ENCODE results near the gene PHF1.
"Not testable (repeated sequence)": the region's sequence is repeated elsewhere in the genome, so short reads cannot be mapped to it uniquely, and the experiment has no call there.

The PHF1 gene

DNA sequence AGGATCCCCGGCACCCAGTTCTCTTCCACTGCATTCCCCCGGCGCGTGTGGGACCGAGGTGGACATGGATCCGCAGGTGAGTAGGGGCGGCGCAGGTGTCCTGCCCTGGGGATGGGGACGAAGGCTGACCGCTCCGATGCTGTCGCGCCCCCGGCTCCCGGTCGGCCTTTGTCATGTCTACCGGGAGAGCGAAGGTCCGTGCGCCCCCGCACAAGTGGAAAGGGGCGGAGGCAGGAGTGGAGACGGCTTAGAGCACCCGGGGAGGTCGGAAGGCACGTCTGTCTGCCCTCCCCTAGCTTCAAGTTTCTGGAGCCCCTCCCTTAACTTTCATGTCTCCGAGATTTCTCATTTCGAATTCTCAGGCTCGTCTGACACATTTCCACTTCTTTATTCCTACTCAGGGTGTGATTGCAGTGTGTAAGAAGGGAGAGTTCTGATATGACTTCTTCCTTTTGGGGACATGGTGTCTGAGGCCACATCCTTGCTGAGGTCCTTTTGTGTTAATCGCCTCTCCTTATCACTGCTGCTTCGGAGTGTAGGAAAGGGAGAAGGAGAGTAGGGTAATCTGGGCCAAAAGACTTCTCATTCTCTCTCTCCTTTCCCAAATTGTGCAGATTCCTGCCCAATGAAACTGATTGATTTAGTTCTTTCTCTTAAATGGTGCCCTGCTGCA, 18.8 kb upstream of the PHF1 start:
- peak; percentile 24 to 25 for DNase-seq

DNA sequence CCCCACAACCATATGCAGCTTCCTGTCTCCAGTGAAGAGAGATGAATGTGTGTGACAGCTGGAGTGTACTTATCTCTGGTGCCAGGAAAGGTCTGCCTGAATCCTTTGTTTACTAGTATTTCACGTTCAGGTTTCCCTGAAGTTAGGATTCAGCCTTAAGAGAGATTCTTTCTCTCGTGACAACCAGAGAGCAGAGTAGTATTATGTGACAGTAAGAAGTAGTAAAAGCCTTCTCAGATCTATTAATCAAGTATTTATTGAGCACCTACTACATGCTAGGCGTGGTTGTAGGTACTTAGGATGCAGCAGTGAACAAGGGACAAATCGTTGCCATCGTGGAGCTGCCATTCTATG, 18.2 kb upstream of the PHF1 start:
- no peak for DNase-seq

DNA sequence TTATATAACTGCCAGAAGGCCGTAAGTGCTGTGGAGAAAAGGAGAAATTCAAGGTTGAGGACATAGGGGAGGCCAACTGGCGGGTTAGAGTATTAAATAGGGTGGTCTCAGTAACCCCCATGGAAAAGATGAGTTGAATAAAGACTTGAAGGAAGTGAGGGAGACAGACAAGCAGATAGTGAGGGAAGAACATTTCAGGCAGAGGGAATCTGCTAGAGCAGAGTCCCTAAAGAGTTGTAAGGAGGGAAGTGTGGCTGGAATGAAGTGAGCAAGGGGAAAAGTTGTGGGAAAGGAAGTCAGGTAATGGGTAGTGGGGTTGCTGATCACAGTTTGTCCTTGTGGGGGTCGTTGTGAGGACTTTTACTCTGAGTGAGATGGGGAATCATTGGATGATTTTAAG, 17.8 kb upstream of the PHF1 start:
- DNase-seq: no peak

DNA sequence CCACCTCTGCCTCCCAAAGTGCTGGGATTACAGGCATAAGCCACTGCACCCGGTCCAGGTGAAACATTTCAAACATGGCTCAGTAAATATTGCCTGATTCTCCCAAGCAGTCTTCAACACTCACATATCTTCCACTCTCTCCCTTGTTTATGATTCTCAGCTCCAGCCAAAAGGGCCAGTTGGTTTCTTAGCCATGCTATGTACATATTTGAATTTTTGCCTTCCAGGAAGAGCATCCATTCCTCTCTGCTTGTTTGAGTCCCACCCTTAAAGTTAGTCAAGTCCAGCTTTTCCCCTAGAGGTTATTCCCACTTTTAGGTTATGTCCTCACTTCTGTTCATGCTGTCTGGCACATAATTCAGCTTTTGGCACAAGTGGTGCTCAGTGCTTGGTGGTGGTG, 13.3 kb upstream of the PHF1 start:
- no peak for DNase-seq

DNA sequence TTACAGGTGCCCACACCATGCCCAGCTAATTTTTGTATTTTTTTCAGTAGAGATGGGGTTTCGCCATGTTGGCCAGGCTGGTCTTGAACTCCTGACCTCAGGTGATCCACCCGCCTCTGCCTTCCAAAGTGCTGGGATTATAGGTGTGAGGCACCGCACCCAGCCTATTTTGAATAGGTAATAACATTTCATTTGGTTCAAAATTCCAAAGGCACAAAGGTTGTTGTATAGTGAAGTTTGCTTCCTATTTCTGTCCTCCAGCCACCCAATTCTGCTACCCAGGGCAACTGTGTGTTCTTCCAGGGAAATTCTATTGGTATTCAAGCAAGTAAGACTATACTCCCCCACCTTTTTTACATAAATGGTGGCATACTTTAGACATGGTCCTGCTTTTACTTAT, 12.2 kb upstream of the PHF1 start:
- DNase-seq: not testable (repeated sequence)

DNA sequence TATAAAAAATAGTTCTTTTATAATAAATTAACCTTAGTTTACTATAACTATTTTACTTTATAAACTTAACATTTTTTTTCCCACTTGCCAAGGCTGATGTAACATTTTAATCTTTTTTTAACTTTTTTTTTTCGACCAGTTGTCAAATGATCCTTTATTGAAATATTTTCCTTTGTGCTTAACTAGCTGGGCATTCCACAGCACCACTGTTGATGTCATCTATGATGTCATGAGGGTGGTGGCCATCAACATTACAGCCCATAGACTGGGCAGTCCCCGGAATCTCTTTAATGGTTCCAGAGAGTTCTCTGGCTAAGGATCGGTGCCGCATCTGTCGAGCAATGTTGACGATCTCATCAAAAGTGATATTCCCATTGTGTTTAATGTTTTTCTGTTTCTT, 10.9 kb upstream of the PHF1 start:
- not testable (repeated sequence) for DNase-seq

DNA sequence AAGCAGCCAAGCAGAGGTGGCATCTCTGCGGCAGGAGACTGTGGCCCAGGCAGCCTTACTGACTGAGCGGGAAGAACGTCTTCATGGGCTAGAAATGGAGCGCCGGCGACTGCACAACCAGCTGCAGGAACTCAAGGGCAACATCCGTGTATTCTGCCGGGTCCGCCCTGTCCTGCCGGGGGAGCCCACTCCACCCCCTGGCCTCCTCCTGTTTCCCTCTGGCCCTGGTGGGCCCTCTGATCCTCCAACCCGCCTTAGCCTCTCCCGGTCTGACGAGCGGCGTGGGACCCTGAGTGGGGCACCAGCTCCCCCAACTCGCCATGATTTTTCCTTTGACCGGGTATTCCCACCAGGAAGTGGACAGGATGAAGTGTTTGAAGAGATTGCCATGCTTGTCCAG, 5.9 kb upstream of the PHF1 start:
- DNase-seq: no peak

DNA sequence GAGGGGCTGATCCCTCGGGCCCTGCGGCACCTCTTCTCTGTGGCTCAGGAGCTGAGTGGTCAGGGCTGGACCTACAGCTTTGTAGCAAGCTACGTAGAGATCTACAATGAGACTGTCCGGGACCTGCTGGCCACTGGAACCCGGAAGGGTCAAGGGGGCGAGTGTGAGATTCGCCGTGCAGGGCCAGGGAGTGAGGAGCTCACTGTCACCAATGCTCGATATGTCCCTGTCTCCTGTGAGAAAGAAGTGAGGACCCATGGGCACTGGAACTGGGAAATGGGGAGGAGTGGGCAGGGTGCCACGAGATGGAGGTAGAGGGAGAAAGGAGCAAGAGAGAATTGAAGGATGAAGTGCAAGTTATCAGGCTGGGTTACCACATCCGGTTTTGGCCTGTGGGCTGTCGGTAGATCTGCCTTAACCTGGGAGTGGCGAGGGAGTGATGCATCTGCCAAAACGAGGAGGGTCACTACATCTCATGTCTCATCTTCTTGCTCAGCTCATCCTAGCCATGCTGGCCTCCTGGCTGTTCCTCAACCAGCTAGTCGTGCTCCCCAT, 5.4 kb upstream of the PHF1 start:
- no peak for DNase-seq

DNA sequence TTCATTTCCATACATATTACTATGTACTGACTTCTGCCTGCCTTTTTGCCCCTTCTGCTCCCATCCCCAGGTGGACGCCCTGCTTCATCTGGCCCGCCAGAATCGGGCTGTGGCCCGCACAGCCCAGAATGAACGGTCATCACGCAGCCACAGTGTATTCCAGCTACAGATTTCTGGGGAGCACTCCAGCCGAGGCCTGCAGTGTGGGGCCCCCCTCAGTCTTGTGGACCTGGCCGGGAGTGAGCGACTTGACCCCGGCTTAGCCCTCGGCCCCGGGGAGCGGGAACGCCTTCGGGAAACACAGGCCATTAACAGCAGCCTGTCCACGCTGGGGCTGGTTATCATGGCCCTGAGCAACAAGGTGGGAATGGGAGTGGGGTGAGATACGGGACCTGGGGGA, 4.7 kb upstream of the PHF1 start:
- no peak for DNase-seq

DNA sequence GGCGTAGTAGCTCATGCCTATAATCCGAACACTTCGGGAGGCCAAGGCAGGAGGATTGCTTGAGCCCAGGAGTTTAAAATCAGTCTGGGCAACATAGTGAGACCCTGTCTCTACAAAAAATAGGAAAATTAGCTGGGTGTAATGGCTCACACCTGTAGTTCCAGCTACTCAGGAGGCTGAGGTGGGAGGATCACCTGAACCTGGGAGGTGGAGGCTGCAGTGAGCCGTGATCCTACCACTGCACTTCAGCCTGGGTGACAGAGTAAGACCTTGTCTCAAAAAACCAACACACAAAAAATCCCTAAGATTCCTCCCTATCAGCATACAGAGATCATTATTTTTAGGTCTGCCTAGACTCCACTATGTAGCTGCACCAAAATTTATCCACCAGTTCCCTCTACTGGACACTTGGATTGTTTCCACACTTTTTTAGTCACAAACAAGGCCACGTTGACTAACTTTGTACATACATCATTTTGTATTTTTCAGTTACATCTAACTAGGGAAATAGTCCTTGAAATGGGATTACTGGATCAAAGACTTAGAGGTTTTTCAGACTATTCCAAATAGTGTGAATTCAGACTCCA, 3.6 kb upstream of the PHF1 start:
- DNase-seq: peak; percentile 40 to 54

DNA sequence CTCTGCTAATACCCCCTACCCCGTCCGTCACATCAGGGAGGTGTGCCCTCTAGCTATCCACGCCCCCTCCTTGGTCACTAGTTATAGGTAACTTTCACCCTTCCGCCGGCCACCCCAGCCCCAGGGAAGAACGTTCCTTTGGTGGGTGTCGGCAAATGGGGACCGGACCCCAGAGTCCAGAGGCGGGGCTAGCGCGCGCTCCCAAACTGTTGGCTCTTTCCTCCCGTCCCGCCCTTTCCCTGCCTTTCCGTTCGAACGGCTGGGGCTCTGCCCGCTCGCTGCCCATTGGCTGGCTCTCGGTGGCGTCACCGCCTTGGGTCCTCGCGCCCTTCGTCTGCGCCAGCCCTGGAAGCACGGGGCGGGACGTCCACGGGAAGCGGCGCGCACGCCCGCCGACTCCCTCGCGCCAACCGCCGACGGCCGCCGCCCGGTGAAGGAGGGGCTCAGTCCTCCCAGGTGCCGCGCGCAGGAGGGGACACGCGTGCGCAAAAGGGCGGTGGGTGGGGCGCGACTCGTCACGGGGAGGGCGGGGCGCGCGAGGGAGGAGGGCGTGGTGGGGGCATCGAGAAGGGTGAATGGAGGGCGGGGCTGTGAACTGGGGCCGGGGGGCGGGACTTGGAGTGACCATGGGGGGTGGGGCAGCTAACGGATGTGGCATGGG, 634 bp upstream of the PHF1 start:
- peak; percentile 97 to 98 for DNase-seq

DNA sequence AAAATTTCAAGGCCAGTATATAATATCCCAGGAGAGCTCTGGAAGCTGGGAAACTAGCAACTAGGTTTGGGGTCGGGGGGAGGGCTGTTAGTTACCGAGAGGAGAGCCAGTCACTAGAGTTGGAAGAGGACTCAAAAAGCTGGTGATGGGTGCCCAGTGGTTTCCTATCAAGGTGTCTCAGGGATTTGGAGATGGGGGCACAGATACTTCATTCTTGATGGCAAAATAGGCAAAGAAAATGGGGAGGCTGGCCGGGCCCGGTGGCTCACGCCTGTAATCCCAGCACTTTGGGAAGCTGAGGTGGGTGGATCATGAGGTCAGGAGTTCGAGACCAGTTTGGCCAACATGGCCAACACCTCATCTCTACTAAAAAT, 805 bp downstream of the PHF1 start:
- no peak for DNase-seq

DNA sequence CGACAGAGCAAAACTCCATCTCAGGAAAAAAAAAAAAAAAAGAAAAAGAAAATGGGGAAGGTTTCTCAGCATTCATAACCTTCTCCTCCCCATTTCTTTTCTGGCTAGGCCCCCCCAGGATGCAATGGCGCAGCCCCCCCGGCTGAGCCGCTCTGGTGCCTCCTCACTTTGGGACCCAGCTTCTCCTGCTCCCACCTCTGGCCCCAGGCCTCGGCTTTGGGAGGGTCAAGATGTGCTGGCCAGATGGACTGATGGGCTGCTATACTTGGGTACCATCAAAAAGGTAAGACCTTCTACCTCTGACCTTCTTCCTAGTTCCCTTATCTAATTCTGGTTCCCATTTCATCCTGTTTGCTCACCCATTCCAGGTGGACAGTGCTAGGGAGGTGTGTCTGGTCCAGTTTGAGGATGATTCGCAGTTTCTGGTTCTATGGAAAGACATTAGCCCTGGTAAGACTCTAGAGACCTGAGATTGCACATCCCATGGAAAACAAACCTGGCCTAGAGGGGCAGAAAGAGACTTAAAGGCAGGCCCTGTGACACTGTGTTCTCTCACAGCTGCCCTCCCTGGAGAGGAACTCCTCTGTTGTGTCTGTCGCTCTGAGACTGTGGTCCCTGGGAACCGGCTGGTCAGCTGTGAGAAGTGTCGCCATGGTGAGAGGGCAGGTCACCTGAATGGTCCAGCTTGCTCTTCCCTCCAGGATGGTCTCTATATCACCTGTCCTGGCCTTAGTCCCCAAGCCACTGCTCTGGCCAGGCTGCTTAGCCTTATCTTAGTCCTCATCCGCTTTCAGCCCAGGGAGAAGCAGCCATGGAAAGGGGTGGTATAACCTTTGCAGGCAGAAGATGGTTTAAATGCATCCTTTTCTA, 1.6 kb downstream of the PHF1 start:
- no peak for DNase-seq

DNA sequence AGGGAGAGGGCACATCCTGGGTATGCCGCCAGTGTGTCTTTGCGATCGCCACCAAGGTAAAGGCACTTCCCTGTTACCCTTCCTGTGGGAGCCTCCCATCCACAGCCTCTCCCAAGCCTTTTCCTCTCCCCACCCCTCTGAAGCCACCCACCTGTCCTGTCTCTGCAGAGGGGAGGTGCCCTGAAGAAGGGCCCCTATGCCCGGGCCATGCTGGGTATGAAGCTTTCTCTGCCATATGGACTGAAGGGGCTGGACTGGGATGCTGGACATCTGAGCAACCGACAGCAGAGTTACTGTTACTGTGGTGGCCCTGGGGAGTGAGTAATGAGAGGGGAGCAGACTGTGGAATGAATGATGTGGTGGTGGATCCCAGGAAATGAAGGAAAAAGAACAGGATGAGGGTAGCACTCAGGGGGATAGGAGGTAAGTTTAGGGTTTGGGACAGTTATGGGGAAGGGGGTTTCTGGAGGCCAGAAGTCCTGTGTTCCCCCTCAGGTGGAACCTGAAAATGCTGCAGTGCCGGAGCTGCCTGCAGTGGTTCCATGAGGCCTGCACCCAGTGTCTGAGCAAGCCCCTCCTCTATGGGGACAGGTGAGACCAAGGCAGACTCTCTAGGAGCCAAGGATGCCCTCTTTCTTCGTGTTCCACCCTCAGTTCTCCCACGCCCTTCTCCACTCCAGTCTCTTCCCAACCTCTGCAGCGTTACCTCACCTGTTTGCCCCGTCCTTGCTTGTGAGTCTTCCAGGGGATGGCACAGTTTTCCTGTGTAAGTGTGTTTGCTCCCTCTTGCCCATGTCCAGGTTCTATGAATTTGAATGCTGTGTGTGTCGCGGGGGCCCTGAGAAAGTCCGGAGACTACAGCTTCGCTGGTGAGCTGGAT, 2.7 kb downstream of the PHF1 start:
- no peak for DNase-seq

DNA sequence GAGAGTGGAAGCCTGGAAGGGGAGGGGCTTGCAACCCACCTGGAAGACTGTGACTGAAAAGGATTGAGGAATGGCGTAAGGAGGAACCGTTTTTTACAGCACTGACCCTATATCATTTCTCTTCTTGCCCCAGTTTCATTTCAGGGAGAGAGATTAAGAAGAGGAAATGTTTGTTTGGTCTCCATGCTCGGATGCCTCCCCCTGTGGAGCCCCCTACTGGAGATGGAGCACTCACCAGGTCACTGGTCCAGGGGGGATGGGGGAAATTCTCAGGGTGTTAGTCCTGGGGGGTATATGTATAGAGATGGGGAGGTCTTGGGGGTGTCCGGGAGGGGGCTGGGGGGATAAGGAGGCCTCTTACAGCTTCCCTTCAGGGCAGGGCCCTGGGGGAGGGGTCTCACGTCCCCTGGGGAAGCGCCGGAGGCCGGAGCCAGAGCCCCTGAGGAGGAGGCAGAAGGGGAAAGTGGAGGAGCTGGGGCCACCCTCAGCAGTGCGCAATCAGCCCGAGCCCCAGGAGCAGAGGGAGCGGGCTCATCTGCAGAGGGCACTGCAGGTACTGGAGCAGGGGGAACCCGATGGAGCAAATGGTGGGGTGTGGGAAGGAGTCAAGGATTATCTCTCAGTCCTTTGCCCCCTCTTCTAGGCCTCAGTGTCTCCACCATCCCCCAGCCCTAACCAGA, 3.9 kb downstream of the PHF1 start:
- no peak for DNase-seq

DNA sequence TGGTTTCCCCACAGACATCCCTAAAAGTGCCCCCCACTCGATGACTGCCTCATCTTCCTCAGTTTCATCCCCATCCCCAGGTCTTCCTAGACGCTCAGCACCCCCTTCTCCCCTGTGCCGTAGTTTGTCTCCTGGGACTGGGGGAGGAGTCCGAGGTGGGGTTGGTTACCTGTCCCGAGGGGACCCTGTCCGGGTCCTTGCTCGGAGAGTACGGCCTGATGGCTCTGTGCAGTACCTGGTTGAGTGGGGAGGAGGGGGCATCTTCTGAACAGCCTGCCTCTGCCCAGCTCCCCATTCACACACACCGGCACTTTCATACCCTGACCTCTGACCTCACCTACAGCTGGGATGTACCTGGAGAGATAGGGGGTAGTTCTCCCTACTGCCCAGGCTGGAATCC, 5.0 kb downstream of the PHF1 start:
- no peak for DNase-seq

DNA sequence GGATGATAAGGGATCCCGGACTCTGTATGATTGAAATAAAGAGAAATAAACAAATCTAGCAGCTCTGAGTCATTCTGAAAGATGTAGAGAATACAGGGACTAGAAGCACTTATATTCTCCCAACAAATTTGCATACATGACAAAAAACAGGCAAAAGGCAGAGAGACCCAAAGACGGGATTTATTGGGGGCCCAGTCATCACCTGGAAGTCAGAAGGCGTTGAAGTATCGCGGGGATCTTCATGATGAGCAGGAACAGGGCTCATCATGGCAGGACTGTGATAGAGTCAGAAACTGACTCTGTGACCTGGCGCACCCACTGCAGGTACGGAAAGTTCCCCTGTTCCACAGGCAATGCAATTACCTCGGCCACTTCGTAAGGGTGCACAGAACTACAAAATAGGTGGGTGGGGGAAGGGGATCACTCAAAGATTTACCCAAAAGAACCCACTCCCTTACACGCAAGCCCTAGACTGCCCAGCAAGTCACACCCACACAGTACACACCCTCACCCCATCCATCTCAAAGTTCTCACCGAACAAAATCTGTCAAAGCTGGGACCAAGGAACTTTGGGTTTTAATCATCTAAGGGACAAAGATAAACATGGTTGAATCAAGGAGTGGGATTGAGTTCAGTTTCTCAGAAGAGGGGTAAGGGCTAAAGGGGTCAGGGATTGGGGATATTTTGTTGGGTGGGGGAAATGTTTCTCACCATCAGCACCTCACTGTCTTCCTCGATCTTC, 5.7 kb downstream of the PHF1 start:
- no peak for DNase-seq

DNA sequence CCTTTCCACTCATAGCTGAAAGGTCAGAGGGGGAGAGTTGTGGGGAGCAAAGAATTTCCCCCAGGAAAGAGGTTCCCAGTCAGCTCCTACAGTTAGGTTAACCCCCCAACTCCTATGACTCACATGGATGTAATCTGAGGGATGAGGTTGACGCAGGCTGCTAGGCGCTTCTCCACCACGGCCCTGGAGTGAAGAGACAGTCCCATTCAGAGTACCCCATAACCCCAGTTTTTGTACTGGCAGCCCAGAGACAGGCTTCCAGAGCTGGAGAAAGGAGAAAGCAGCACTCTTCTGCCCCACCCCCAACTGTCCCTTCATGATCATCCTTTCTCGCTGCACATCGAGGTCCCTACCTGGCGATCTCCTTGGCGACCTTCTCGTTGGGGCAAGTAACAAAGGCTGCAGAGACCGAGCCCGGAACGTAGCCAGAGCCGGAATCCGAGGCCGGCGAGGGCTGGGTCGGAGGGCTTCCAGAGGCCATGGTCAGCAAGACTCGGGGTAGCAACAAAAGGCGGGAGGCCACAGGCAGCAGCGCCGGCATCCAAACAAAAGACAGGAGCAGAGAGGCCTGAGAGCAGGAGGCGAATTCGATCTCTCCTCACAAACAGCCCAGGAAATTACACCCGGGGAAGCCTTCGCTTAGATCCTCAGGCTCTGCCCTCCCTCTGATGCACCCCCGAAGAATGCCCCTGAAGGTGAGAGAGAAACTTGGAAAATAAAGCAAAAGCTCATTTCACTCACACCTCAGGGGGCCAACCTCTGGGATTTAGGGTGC, 6.5 kb downstream of the PHF1 start:
- no peak for DNase-seq

DNA sequence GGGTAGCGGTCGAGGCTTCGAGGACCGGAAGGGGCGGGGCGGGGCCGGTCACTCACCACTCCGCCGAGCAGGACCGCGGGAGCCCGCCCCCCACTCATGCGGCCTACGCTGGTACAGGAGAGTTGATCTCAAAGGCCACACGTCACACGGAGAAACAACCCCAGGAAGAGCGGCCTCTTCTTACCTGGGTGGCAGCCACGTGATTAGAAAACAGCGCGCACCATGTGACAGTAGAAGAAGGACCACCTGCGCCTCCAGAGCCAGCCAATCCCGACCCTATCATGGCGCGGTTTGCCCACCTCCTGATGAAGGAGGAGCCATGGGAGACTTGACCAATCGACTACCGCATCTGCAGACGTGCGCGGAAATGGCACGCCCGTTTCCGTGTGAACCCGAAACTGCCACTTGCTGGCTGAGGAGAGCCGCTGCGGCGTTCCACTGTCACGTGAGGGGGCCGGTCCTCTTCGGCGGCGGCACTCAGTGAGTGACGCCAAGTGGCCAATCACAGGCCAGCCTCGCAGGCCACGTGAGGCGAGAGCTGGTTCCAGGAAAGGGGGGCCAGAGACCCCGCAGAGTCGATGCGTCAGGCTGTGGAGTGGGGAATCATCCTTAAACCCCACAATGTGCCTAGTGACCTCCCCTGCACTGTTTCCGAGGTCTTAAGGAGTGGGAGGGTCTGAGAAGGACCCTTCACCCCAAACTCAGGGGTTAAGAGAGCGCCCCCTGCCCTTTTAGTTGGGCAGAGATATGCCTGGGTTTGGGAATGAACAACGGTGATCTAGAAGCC, 7.3 kb downstream of the PHF1 start, which contains the start of gene CUTA:
Gene CUTA, minus strand, starts transcription at position 205 of the 787 bp plus-strand sequence. Its CDS starts 107 bp downstream, at position 98.
- peak; percentile 99 to 100 for DNase-seq

All from AML-193 (cell line).